HEK293 (cell line): ENCODE measurements around the gene PARP3.

Experiments used
- CTCF ChIA-PET: fragments of 350-600 bp; formaldehyde crosslinking; extraction: SDS; loops from one replicate; lab custom pipeline; 2021; ENCODE audit warnings: antibody characterized with exemption; lab: Yijun Ruan, JAX
- POLR2A ChIA-PET: fragments of 300-600 bp; formaldehyde crosslinking; extraction: SDS; loops from one replicate; lab custom pipeline; 2020; ENCODE audit warnings: antibody characterized with exemption, inconsistent platforms; lab: Yijun Ruan, JAX
- H3K27ac ChIP-seq: fragments of 200-500 bp; sonication (Bioruptor generic); 2 replicates; pipeline ENCODE4 v1.5.1; 2014; ENCODE audit warnings: low read depth, low read length, control low read depth, inconsistent platforms; ENCODE audit errors: extremely low read depth
- H3K36me3 ChIP-seq, 2 experiments: fragments of 200-500 bp in 1 of 2; sonication (Bioruptor generic) in 1 of 2; 1 replicate in 1 of 2; 2 replicates in 1 of 2; pipeline ENCODE4 v1.5.1; 2014 to 2017; ENCODE audit warnings: inconsistent platforms in 2 of 2, low read length in 2 of 2; ENCODE audit not compliant: control insufficient read depth in 2 of 2, insufficient read depth in 1 of 2
- H3K4me1 ChIP-seq: fragments of 200-500 bp; sonication (Bioruptor generic); 2 replicates; pipeline ENCODE4 v1.5.1; 2014; ENCODE audit warnings: mild to moderate bottlenecking, low read length, inconsistent platforms; ENCODE audit not compliant: control insufficient read depth, insufficient read depth
- H3K4me3 ChIP-seq: 2 replicates; pipeline ENCODE4 v1.5.1; 2011; ENCODE audit warnings: low read depth, mild to moderate bottlenecking, control low read depth, low read length, moderate library complexity
- H3K9me3 ChIP-seq: fragments of 200-500 bp; sonication (Bioruptor generic); 2 replicates; pipeline ENCODE4 v1.5.1; 2014; ENCODE audit warnings: low read depth, low read length, inconsistent platforms; ENCODE audit not compliant: control insufficient read depth, insufficient read depth
- GFI1B ChIP-seq: fragments of 450-650 bp; formaldehyde crosslinking; IDR thresholded peaks from 2 replicates; pipeline ENCODE4 v1.5.1; 2016; ENCODE audit warnings: missing biosample characterization, missing genetic modification characterization
- PRDM10 ChIP-seq: fragments of 450-650 bp; formaldehyde crosslinking; IDR thresholded peaks from 2 replicates; pipeline ENCODE4 v1.5.1; 2016; ENCODE audit warnings: missing biosample characterization, missing genetic modification characterization
- PRDM4 ChIP-seq: fragments of 450-650 bp; formaldehyde crosslinking; IDR thresholded peaks from 2 replicates; pipeline ENCODE4 v1.5.1; 2017; ENCODE audit warnings: missing biosample characterization, missing genetic modification characterization
- PRDM6 ChIP-seq: fragments of 450-650 bp; formaldehyde crosslinking; IDR thresholded peaks from 2 replicates; pipeline ENCODE4 v1.5.1; 2017; ENCODE audit warnings: missing biosample characterization, missing genetic modification characterization
- ZBTB21 ChIP-seq: fragments of 450-650 bp; formaldehyde crosslinking; IDR thresholded peaks from 2 replicates; pipeline ENCODE4 v1.5.1; 2017; ENCODE audit warnings: missing biosample characterization, missing genetic modification characterization
- ZBTB7A ChIP-seq: fragments of 450-650 bp; formaldehyde crosslinking; IDR thresholded peaks from 2 replicates; pipeline ENCODE4 v1.5.1; 2016; ENCODE audit warnings: low read depth, missing biosample characterization, missing genetic modification characterization
- ZFP41 ChIP-seq: fragments of 450-650 bp; formaldehyde crosslinking; IDR thresholded peaks from 2 replicates; pipeline ENCODE4 v1.5.1; 2016; ENCODE audit warnings: missing biosample characterization, missing genetic modification characterization, borderline replicate concordance
- ZFP69B ChIP-seq: fragments of 450-650 bp; formaldehyde crosslinking; IDR thresholded peaks from 2 replicates; pipeline ENCODE4 v1.5.1; 2016; ENCODE audit warnings: missing biosample characterization, missing genetic modification characterization
- ZNF146 ChIP-seq: fragments of 450-650 bp; formaldehyde crosslinking; IDR thresholded peaks from 2 replicates; pipeline ENCODE4 v1.5.1; 2016; ENCODE audit warnings: missing biosample characterization, missing genetic modification characterization
- ZNF174 ChIP-seq: fragments of 450-650 bp; formaldehyde crosslinking; IDR thresholded peaks from 2 replicates; pipeline ENCODE4 v1.5.0; 2017; ENCODE audit warnings: missing biosample characterization, mild to moderate bottlenecking, missing genetic modification characterization
- ZNF350 ChIP-seq: fragments of 450-650 bp; formaldehyde crosslinking; IDR thresholded peaks from 2 replicates; pipeline ENCODE4 v1.5.0; 2017; ENCODE audit warnings: missing biosample characterization, mild to moderate bottlenecking, missing genetic modification characterization
- ZNF354C ChIP-seq: fragments of 450-650 bp; formaldehyde crosslinking; IDR thresholded peaks from 2 replicates; pipeline ENCODE4 v1.5.1; 2016; ENCODE audit warnings: missing biosample characterization, missing genetic modification characterization, low read depth, borderline replicate concordance
- ZNF366 ChIP-seq: fragments of 450-650 bp; formaldehyde crosslinking; conservative IDR thresholded peaks from 2 replicates; pipeline ENCODE4 v1.5.1; 2016; ENCODE audit warnings: missing biosample characterization, missing genetic modification characterization
- ZNF394 ChIP-seq: fragments of 450-650 bp; formaldehyde crosslinking; IDR thresholded peaks from 2 replicates; pipeline ENCODE4 v1.5.1; 2016; ENCODE audit warnings: missing biosample characterization, missing genetic modification characterization, mild to moderate bottlenecking, moderate library complexity, borderline replicate concordance
- ZNF404 ChIP-seq: fragments of 450-650 bp; formaldehyde crosslinking; IDR thresholded peaks from 2 replicates; pipeline ENCODE4 v1.5.1; 2017; ENCODE audit warnings: missing biosample characterization, missing genetic modification characterization
- ZNF707 ChIP-seq: fragments of 450-650 bp; formaldehyde crosslinking; IDR thresholded peaks from 2 replicates; pipeline ENCODE4 v1.5.1; 2016; ENCODE audit warnings: missing biosample characterization, missing genetic modification characterization
- TF ChIP-seq, protein P1 (sequence below): fragments of 450-650 bp; formaldehyde crosslinking; optimal IDR thresholded peaks from 2 replicates; pipeline ENCODE3; 2016; ENCODE audit warnings: missing biosample characterization, mild to moderate bottlenecking, missing genetic modification characterization
- TF ChIP-seq, protein P2 (sequence below): fragments of 450-650 bp; formaldehyde crosslinking; IDR thresholded peaks from 2 replicates; pipeline ENCODE4 v1.5.1; 2016; ENCODE audit warnings: missing biosample characterization, missing genetic modification characterization

Gene PARP3

GRCh38 chr3:51944451-51945021 is 2.4 kb downstream of the PARP3 start:
- Histone ChIP-seq H3K27ac (no peak overlapping the region), H3K9me3 (no peaks in the 10 kb centered on the region), H3K36me3 (peaks cover 0 to 15% of the 10 kb centered on the region in 2 experiments; a peak in 1 of 3 replicates), H3K4me1 (peaks cover 4% of the 10 kb centered on the region), H3K4me3 (no peak overlapping the region)
- ChIA-PET POLR2A (interaction anchor here (1.1 kb wide), 1 partner anchor 47 kb away, joined by 3 read pairs; no protein-coding TSS in a partner anchor), CTCF (interaction anchor here (0.6 kb wide), 2 partner anchors 29 to 1677 kb away, joined by 3 read pairs; partner anchors contain the start of gene ABHD14B)
- TF ChIP-seq ZBTB7A (no peak), ZNF354C (tag by site-specific recombination) (no peak), ZNF404 (tag by site-specific recombination) (no peak), PRDM6 (tag by site-specific recombination) (no peak), ZNF366 (tag by site-specific recombination) (no peak), PRDM4 (tag by site-specific recombination) (no peak), ZNF394 (tag by site-specific recombination) (no peak), ZNF146 (tag by site-specific recombination) (no peak), ZNF707 (tag by site-specific recombination) (no peak), ZNF174 (no peak), GFI1B (tag by site-specific recombination) (no peak), ZBTB21 (tag by site-specific recombination) (no peak), ZFP41 (tag by site-specific recombination) (no peak), PRDM10 (tag by site-specific recombination) (no peak), ZFP69B (tag by site-specific recombination) (no peak), ZNF350 (tag by site-specific recombination) (no peak)
- TF ChIP-seq, protein P1, sequence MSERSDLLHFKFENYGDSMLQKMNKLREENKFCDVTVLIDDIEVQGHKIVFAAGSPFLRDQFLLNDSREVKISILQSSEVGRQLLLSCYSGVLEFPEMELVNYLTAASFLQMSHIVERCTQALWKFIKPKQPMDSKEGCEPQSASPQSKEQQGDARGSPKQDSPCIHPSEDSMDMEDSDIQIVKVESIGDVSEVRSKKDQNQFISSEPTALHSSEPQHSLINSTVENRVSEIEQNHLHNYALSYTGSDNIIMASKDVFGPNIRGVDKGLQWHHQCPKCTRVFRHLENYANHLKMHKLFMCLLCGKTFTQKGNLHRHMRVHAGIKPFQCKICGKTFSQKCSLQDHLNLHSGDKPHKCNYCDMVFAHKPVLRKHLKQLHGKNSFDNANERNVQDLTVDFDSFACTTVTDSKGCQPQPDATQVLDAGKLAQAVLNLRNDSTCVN: no peak
- TF ChIP-seq, protein P2, sequence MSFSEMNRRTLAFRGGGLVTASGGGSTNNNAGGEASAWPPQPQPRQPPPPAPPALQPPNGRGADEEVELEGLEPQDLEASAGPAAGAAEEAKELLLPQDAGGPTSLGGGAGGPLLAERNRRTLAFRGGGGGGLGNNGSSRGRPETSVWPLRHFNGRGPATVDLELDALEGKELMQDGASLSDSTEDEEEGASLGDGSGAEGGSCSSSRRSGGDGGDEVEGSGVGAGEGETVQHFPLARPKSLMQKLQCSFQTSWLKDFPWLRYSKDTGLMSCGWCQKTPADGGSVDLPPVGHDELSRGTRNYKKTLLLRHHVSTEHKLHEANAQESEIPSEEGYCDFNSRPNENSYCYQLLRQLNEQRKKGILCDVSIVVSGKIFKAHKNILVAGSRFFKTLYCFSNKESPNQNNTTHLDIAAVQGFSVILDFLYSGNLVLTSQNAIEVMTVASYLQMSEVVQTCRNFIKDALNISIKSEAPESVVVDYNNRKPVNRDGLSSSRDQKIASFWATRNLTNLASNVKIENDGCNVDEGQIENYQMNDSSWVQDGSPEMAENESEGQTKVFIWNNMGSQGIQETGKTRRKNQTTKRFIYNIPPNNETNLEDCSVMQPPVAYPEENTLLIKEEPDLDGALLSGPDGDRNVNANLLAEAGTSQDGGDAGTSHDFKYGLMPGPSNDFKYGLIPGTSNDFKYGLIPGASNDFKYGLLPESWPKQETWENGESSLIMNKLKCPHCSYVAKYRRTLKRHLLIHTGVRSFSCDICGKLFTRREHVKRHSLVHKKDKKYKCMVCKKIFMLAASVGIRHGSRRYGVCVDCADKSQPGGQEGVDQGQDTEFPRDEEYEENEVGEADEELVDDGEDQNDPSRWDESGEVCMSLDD: no peak
